K562 (cell line): ENCODE measurements around the gene SMAD1. TPM values are rescaled to one million over a fixed set of nuclear protein-coding genes. Genes with fewer than 3 reads are reported as not detected.

Experiments used
- ATAC-seq: fragments of 200-7000 bp; cut with Tn5 transposase; 3 replicates; pipeline ENCODE4 v1.9.1; 2020; ENCODE audit warnings: moderate library complexity
- BruUV-seq: library from RNA; stranded (reverse); fragments of 400-500 nt; replicated peaks from 2 replicates; lab custom pipeline; 2021; lab: Mats Ljungman, UMichigan
- CTCF ChIA-PET: fragments of 300-600 bp; formaldehyde crosslinking; extraction: SDS; loops from one replicate; lab custom pipeline; 2021; ENCODE audit warnings: low intra/inter-chr PET ratio; lab: Yijun Ruan, JAX
- POLR2A ChIA-PET: fragments of 300-600, 350-650 bp; sonication (Branson Sonifier 250); formaldehyde crosslinking; extraction: SDS; loops from one replicate; lab custom pipeline; 2021; ENCODE audit warnings: antibody characterized with exemption, inconsistent platforms; lab: Yijun Ruan, JAX
- DNase-seq, 4 experiments: peaks; one replicate each; pipeline versions ENCODE4 v3.0.0 to v3.0.0-alpha.2; 2011 to 2018; ENCODE audit warnings: low spot score in 3 of 4, mixed read lengths in 3 of 4; ENCODE audit errors: extremely low read depth in 1 of 4
- FAIRE-seq: peaks from 2 replicates; lab custom pipeline; 2011; peaks lifted over from hg19 to GRCh38; lab: Jason Lieb, UNC
- H2AFZ ChIP-seq: 2 replicates; pipeline ENCODE4 v1.6.0; 2011; ENCODE audit warnings: low read depth, low read length, control low read depth, inconsistent platforms
- H3K27ac ChIP-seq: fragments of 200-600 bp; 3 replicates; pipeline ENCODE4 v1.8.0; 2011; ENCODE audit warnings: low read depth, mild to moderate bottlenecking, control low read depth, inconsistent platforms, low read length, moderate library complexity, mixed read lengths; ENCODE audit errors: extremely low read depth
- H3K27me3 ChIP-seq, 2 experiments: fragments of 300-600 bp in 1 of 2; 2 replicates in 1 of 2; 3 replicates in 1 of 2; pipeline versions ENCODE4 v1.6.0 to v1.8.0; 2011; ENCODE audit warnings: inconsistent platforms in 2 of 2, low read length in 2 of 2, mild to moderate bottlenecking in 1 of 2, mixed read lengths in 1 of 2, moderate library complexity in 1 of 2; ENCODE audit not compliant: control insufficient read depth in 2 of 2, insufficient read depth in 2 of 2
- H3K36me3 ChIP-seq: fragments of 300-600 bp; 3 replicates; pipeline ENCODE4 v1.8.0; 2011; ENCODE audit warnings: mild to moderate bottlenecking, low read length, inconsistent platforms; ENCODE audit not compliant: control insufficient read depth, insufficient read depth
- H3K4me1 ChIP-seq, 2 experiments: fragments of 200-600 bp in 1 of 2; replicated peaks in 1 of 2; 2 replicates in 1 of 2; 3 replicates in 1 of 2; pipeline versions ENCODE4 v1.5.1 to v1.8.0; 2011; ENCODE audit warnings: inconsistent platforms in 2 of 2, low read length in 2 of 2, mild to moderate bottlenecking in 1 of 2, mixed read lengths in 1 of 2, moderate library complexity in 1 of 2; ENCODE audit not compliant: control insufficient read depth in 2 of 2, insufficient read depth in 2 of 2
- H3K4me2 ChIP-seq: 2 replicates; pipeline ENCODE4 v1.6.1; 2011; ENCODE audit warnings: low read length, control low read depth, inconsistent platforms, mixed read lengths; ENCODE audit not compliant: insufficient read depth
- H3K4me3 ChIP-seq: fragments of 200-600 bp; sonication (generic), shearing (Covaris generic); 2 replicates; pipeline ENCODE4 v1.5.1; 2016; ENCODE audit warnings: control low read depth, inconsistent platforms
- H3K79me2 ChIP-seq: fragments of 200-600 bp; 3 replicates; pipeline ENCODE4 v1.8.0; 2011; ENCODE audit warnings: low read length, inconsistent platforms; ENCODE audit not compliant: control insufficient read depth, insufficient read depth
- H3K9ac ChIP-seq, 2 experiments: 2 replicates each; pipeline versions ENCODE4 v1.6.0 to v1.6.1; 2011; ENCODE audit warnings: low read depth in 2 of 2, low read length in 2 of 2, control low read depth in 1 of 2, inconsistent platforms in 1 of 2, mild to moderate bottlenecking in 1 of 2, mixed read lengths in 1 of 2; ENCODE audit not compliant: insufficient read depth in 1 of 2
- H3K9me1 ChIP-seq: one replicate; pipeline ENCODE4 v1.6.0; 2011; ENCODE audit warnings: inconsistent platforms, mild to moderate bottlenecking, low read length, moderate library complexity; ENCODE audit not compliant: control insufficient read depth, insufficient read depth
- H3K9me3 ChIP-seq: replicated peaks from 2 replicates; pipeline ENCODE4 v1.5.1; 2011; ENCODE audit warnings: low read depth, low read length, inconsistent platforms; ENCODE audit not compliant: control insufficient read depth, insufficient read depth
- H4K20me1 ChIP-seq: replicated peaks from 2 replicates; pipeline ENCODE4 v1.6.1; 2011; ENCODE audit warnings: low read length, inconsistent platforms, mixed read lengths; ENCODE audit not compliant: control insufficient read depth, insufficient read depth
- CEBPG ChIP-seq, 3 experiments: fragments of 200-800 bp in 1 of 3; sonication (Bioruptor generic) in 1 of 3; sonication (generic) in 1 of 3; formaldehyde crosslinking in 1 of 3; IDR thresholded peaks in 2 of 3; conservative IDR thresholded peaks in 1 of 3; 2 replicates each; pipeline versions ENCODE4 v1.6.1 to v1.8.0; 2016 to 2022; ENCODE audit warnings: missing compliant biosample characterization in 2 of 3, missing genetic modification characterization in 2 of 3, mild to moderate bottlenecking in 1 of 3, missing genetic modification reagents in 1 of 3
- CXXC5 ChIP-seq: fragments of 250-450 bp; sonication (Bioruptor Pico); IDR thresholded peaks from 2 replicates; pipeline ENCODE4 v1.8.0; 2022; ENCODE audit warnings: inconsistent platforms, mild to moderate bottlenecking, moderate library complexity
- FOS ChIP-seq: IDR thresholded peaks from 3 replicates; pipeline ENCODE4 v1.6.1; 2011; ENCODE audit not compliant: insufficient read length; ENCODE audit errors: extremely low read depth
- IFI16 ChIP-seq: fragments of 250-450 bp; sonication (Bioruptor Pico); IDR thresholded peaks from 2 replicates; pipeline ENCODE4 v2.1.2; 2022; ENCODE audit warnings: mild to moderate bottlenecking, inconsistent platforms
- JUNB ChIP-seq: fragments of 450-650 bp; formaldehyde crosslinking; conservative IDR thresholded peaks from 2 replicates; pipeline ENCODE4 v1.4.0; 2020; ENCODE audit warnings: mild to moderate bottlenecking
- KDM2B ChIP-seq: fragments of 250-450 bp; sonication (Bioruptor Pico); IDR thresholded peaks from 2 replicates; pipeline ENCODE4 v1.8.0; 2021; ENCODE audit warnings: mild to moderate bottlenecking, moderate library complexity
- KLF1 ChIP-seq: fragments of 450-650 bp; IDR thresholded peaks from 2 replicates; pipeline ENCODE4 v1.6.1; 2016; ENCODE audit warnings: missing genetic modification characterization, missing compliant biosample characterization
- MEF2A ChIP-seq: IDR thresholded peaks from 2 replicates; pipeline ENCODE4 v1.6.1; 2011; ENCODE audit warnings: low read depth, mild to moderate bottlenecking, low read length, moderate library complexity; ENCODE audit not compliant: control insufficient read depth
- MXI1 ChIP-seq: IDR thresholded peaks from 2 replicates; pipeline ENCODE4 v1.6.1; 2011; ENCODE audit warnings: low read depth, mild to moderate bottlenecking, improper control_type of control experiment, low read length
- NCOA6 ChIP-seq: fragments of 450-650 bp; IDR thresholded peaks from 2 replicates; pipeline ENCODE4 v1.6.1; 2017; ENCODE audit warnings: mild to moderate bottlenecking
- PTRF ChIP-seq: fragments of 450-650 bp; IDR thresholded peaks from 2 replicates; pipeline ENCODE4 v1.6.1; 2016; ENCODE audit warnings: mild to moderate bottlenecking, missing genetic modification characterization, missing compliant biosample characterization
- ZEB2 ChIP-seq: fragments of 450-650 bp; IDR thresholded peaks from 2 replicates; pipeline ENCODE4 v1.6.1; 2016
- ZFPM2 ChIP-seq: fragments of 250-450 bp; sonication (Bioruptor Pico); IDR thresholded peaks from 2 replicates; pipeline ENCODE4 v1.5.1; 2022; ENCODE audit warnings: mild to moderate bottlenecking
- ZNF140 ChIP-seq: fragments of 250-450 bp; sonication (Bioruptor Pico); IDR thresholded peaks from 2 replicates; pipeline ENCODE4 v1.8.0; 2021; ENCODE audit warnings: moderate library complexity, mild to moderate bottlenecking, inconsistent platforms
- ZNF444 ChIP-seq: fragments of 250-450 bp; sonication (Bioruptor Pico); IDR thresholded peaks from 2 replicates; pipeline ENCODE4 v1.4.0; 2020; ENCODE audit warnings: mild to moderate bottlenecking, moderate library complexity
- WGBS: fragments of 100-300 bp; shearing (Covaris generic); methylation state at CpG from one replicate; pipeline ENCODE4 v1.1.6; 2016; ENCODE audit warnings: low coverage, mixed read lengths; ENCODE audit not compliant: insufficient coverage; ENCODE audit errors: missing lambda C conversion rate; 5-methylcytosine and 5-hydroxymethylcytosine counted together
- in situ Hi-C: fragments of 300-500 bp; cut with MboI; formaldehyde crosslinking; loops from 4 replicates; pipeline ENCODE4 v1.15.0; 2018; ENCODE audit warnings: inconsistent platforms, mixed read lengths
- intact Hi-C: fragments of 100-400 bp; cut with micrococcal nuclease; formaldehyde crosslinking; loops from 2 replicates; pipeline ENCODE4 v1.14.2; 2022
- polyA plus RNA-seq, 8 experiments: library from polyadenylated mRNA; depleted of rRNA in 4 of 8; stranded (reverse) in 5 of 8; unstranded in 3 of 8; fragments of >200 nt; fragmentation: Nextera tagmentation in 2 of 8; fragmentation: Illumina TruSeq in 1 of 8; extraction: Ambion mirVana in 2 of 8; extraction: Trizol in 1 of 8; gene quantifications; 2 replicates each; pipeline versions ENCODE4 v1.2.1 to v1.2.3, GENCODE V29; 2011 to 2014; ENCODE audit warnings: inconsistent platforms in 1 of 8, missing spikeins in 1 of 8
- total RNA-seq, 7 experiments: library from RNA; depleted of rRNA in 6 of 7; stranded (reverse); fragments of >200 nt in 6 of 7; fragmentation: Illumina TruSeq in 2 of 7; extraction: Trizol in 2 of 7; gene quantifications; 2 replicates each; pipeline versions ENCODE4 v1.2.1 to v1.2.3, GENCODE V29; 2011 to 2021; ENCODE audit warnings: low replicate concordance in 1 of 7
- TF ChIP-seq, protein P1 (sequence below), 2 experiments: fragments of 450-650 bp in 1 of 2; sonication (generic) in 1 of 2; formaldehyde crosslinking in 1 of 2; IDR thresholded peaks in 1 of 2; conservative IDR thresholded peaks in 1 of 2; 2 replicates each; pipeline versions ENCODE4 v1.6.1 to v1.8.1; 2016 to 2023; ENCODE audit warnings: mild to moderate bottlenecking in 2 of 2, moderate library complexity in 2 of 2, inconsistent platforms in 1 of 2, missing genetic modification reagents in 1 of 2

The SMAD1 gene
- total and polyA plus RNA-seq, 9 of the 15 experiments (the other 6 are each of a cell fraction or from before 2014, with no cell fraction given) = 0.05 to 0.54 (median 0.21) TPM; not detected in 3

GRCh38 chr4:145540235-145540634 lies 58.6 kb downstream of the SMAD1 start:
- H3K27me3 ChIP-seq = no peaks in the 10 kb centered on the region
- ATAC-seq = no peak
- no TSS peak for BruUV-seq
- CTCF ChIA-PET = no interaction called here
- no peaks in the 10 kb centered on the region for H4K20me1 ChIP-seq
- no peak overlapping the region for H3K27ac ChIP-seq
- no peak overlapping the region for H3K4me2 ChIP-seq
- in situ Hi-C loops = no loop called here
- no peak overlapping the region for H2AFZ ChIP-seq
- TF ChIP-seq CEBPG (CRISPR knock-in tag; IDR thresholded peaks at IDR 0.05) (no peak), CEBPG (tag; conservative IDR thresholded peaks at IDR 0.05 in 1 of 2, IDR thresholded peaks at IDR 0.05 in 1 of 2) (peak in 1 of 2 experiments; percentile 14; a peak in 1 of 4 replicates), ZNF140 (no peak)
- TF ChIP-seq, protein P1, sequence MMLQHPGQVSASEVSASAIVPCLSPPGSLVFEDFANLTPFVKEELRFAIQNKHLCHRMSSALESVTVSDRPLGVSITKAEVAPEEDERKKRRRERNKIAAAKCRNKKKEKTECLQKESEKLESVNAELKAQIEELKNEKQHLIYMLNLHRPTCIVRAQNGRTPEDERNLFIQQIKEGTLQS (IDR thresholded peaks at IDR 0.05) = peak; percentile 40; the same call in 1 of the 2 replicates
- TF ChIP-seq, protein P1 (CRISPR knock-in tag; conservative IDR thresholded peaks at IDR 0.05) = no peak
- intact Hi-C loops = no loop called here
- no peaks in the 10 kb centered on the region for H3K9me1 ChIP-seq
- H3K4me3 ChIP-seq = no peak overlapping the region
- no peak overlapping the region for H3K9ac ChIP-seq
- POLR2A ChIA-PET = no interaction called here
- no peak for DNase-seq
- no peak for FAIRE-seq
- H3K4me1 ChIP-seq = no peaks in the 10 kb centered on the region
- 4% methylated on average over 3 of the region's 3 CpGs for WGBS
- no peaks in the 10 kb centered on the region for H3K79me2 ChIP-seq
- no peaks in the 10 kb centered on the region for H3K36me3 ChIP-seq
- no peaks in the 10 kb centered on the region for H3K9me3 ChIP-seq

DNA sequence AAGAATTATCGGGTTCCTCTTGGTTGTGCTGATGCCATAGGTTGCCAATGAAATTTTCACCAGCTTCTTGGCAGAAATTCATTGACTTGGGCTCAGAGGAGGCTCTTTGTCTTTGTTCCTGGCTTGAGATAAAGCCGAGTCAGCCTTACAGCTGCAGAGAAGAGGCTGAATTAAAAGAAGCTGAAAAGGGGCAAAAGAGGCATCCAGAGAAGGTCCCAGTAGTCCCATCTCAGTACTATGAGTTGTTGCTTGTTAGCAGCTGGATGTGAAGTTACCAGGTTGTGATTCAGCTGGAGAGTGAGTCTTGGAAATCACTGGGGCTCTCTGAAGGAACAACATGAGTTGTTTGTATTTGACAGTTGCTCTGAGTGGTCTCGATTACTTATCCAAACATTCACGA lies 59.7 kb downstream of the SMAD1 start:
- no peak for FAIRE-seq
- Histone ChIP-seq H3K4me2 (no peak overlapping the region), H3K4me3 (no peak overlapping the region), H3K4me1 (no peaks in the 10 kb centered on the region)
- intact Hi-C loops = no loop called here
- no peak for ATAC-seq
- 2% methylated on average over 4 of the region's 4 CpGs for WGBS
- TF ChIP-seq KDM2B (CRISPR knock-in tag) (no peak), JUNB (CRISPR knock-in tag) (no peak), MXI1 (no peak), CXXC5 (CRISPR knock-in tag) (no peak), ZFPM2 (CRISPR knock-in tag) (no peak), NCOA6 (no peak), ZEB2 (no peak), ZNF444 (CRISPR knock-in tag) (no peak), MEF2A (no peak), IFI16 (CRISPR knock-in tag) (no peak), KLF1 (no peak), PTRF (tag) (no peak), FOS (no peak)
- TF ChIP-seq, all 486 proteins: peak for 0
- DNase-seq = no peak
- in situ Hi-C loops = no loop called here
- no peak overlapping the region for H3K27ac ChIP-seq
- no peaks in the 10 kb centered on the region for H3K9me1 ChIP-seq
- H3K9me3 ChIP-seq = no peaks in the 10 kb centered on the region
- no TSS peak for BruUV-seq
- no peaks in the 10 kb centered on the region for H4K20me1 ChIP-seq
- H3K9ac ChIP-seq = no peak overlapping the region
- no peaks in the 10 kb centered on the region for H3K79me2 ChIP-seq
- CTCF ChIA-PET = no interaction called here
- H3K36me3 ChIP-seq = no peaks in the 10 kb centered on the region
- H2AFZ ChIP-seq = no peak overlapping the region
- no peaks in the 10 kb centered on the region for H3K27me3 ChIP-seq
- POLR2A ChIA-PET = no interaction called here
